ENCODE measurements around the gene MTHFR.
"Not testable (repeated sequence)": the region's sequence is repeated elsewhere in the genome, so short reads cannot be mapped to it uniquely, and the experiment has no call there.

Gene MTHFR

GRCh38 chr1:11831945-11832725 is 26.4 kb upstream of the MTHFR start:
- DNase-seq, result no peak

GRCh38 chr1:11828511-11828910 is 22.7 kb upstream of the MTHFR start:
- DNase-seq, result no peak

- no peak for DNase-seq
Measured at GRCh38 chr1:11826946-11827345, 21.2 kb upstream of the MTHFR start.

GRCh38 chr1:11825131-11825530 is 19.4 kb upstream of the MTHFR start:
- no peak for DNase-seq

- no peak for DNase-seq
Measured at GRCh38 chr1:11823366-11824137, 17.8 kb upstream of the MTHFR start.

GRCh38 chr1:11822091-11822490 is 16.3 kb upstream of the MTHFR start:
- no peak for DNase-seq

- DNase-seq, result no peak
Measured at GRCh38 chr1:11817192-11817591, 11.4 kb upstream of the MTHFR start.

GRCh38 chr1:11813021-11813420 is 7.3 kb upstream of the MTHFR start:
- peak; percentile 33 for DNase-seq

GRCh38 chr1:11807133-11807532 is 1.4 kb upstream of the MTHFR start:
- no peak for DNase-seq

- DNase-seq, result peak; percentile 50
Measured at GRCh38 chr1:11806307-11806936, 658 bp upstream of the MTHFR start.

- DNase-seq, result peak; percentile 35
Measured at GRCh38 chr1:11804666-11805421, 920 bp downstream of the MTHFR start.

GRCh38 chr1:11803924-11804665 is 1.7 kb downstream of the MTHFR start:
- DNase-seq, result not testable (repeated sequence)

- DNase-seq, result peak; percentile 81
Measured at GRCh38 chr1:11802973-11803885, 2.5 kb downstream of the MTHFR start.

- peak; percentile 47 for DNase-seq
Measured at GRCh38 chr1:11802616-11802972, 3.2 kb downstream of the MTHFR start.

- no peak for DNase-seq
Measured at GRCh38 chr1:11800756-11801433, 4.9 kb downstream of the MTHFR start.

- DNase-seq, result no peak
Measured at GRCh38 chr1:11800391-11800755, 5.4 kb downstream of the MTHFR start.

GRCh38 chr1:11799896-11800295 is 5.9 kb downstream of the MTHFR start:
- DNase-seq, result no peak

- DNase-seq, result no peak
Measured at GRCh38 chr1:11799099-11799498, 6.7 kb downstream of the MTHFR start.

GRCh38 chr1:11797525-11798216 is 8.1 kb downstream of the MTHFR start:
- no peak for DNase-seq

Measured in suppressor macrophage treated with lipopolysaccharide for 4 hours (primary cell).